NT2/D1 (cell line): ENCODE results near the gene FIG4.

Experiments
- SUZ12 ChIP-seq: IDR thresholded peaks from 2 replicates; pipeline ENCODE4 v1.6.1; 2011; ENCODE audit not compliant: insufficient read length, insufficient read depth; ENCODE audit errors: extremely low read depth
- YY1 ChIP-seq: IDR thresholded peaks from 2 replicates; pipeline ENCODE4 v1.6.1; 2011; ENCODE audit not compliant: insufficient read length, insufficient read depth

- TF ChIP-seq SUZ12 = no peak
- no peak for TF ChIP-seq YY1
These were observed 97.6 kb downstream of the FIG4 start for GRCh38 chr6:109788687-109789086.
